Measurements from ENCODE around the gene AP1M1.

GRCh38 chr19:16170134-16170533, 27.6 kb upstream of the AP1M1 start:
- no peak for TF ChIP-seq POLR2A (IDR thresholded peaks at IDR 0.05)
- TF ChIP-seq, protein P1, sequence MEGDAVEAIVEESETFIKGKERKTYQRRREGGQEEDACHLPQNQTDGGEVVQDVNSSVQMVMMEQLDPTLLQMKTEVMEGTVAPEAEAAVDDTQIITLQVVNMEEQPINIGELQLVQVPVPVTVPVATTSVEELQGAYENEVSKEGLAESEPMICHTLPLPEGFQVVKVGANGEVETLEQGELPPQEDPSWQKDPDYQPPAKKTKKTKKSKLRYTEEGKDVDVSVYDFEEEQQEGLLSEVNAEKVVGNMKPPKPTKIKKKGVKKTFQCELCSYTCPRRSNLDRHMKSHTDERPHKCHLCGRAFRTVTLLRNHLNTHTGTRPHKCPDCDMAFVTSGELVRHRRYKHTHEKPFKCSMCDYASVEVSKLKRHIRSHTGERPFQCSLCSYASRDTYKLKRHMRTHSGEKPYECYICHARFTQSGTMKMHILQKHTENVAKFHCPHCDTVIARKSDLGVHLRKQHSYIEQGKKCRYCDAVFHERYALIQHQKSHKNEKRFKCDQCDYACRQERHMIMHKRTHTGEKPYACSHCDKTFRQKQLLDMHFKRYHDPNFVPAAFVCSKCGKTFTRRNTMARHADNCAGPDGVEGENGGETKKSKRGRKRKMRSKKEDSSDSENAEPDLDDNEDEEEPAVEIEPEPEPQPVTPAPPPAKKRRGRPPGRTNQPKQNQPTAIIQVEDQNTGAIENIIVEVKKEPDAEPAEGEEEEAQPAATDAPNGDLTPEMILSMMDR (IDR thresholded peaks at IDR 0.05): no peak
